ELF-1 (cell line): ENCODE measurements around the gene RPRD1B.

Experiments
- DNase-seq: peaks from one replicate; pipeline ENCODE4 v3.0.0-alpha.2; 2016; ENCODE audit warnings: low read depth, low spot score

The RPRD1B gene

DNA sequence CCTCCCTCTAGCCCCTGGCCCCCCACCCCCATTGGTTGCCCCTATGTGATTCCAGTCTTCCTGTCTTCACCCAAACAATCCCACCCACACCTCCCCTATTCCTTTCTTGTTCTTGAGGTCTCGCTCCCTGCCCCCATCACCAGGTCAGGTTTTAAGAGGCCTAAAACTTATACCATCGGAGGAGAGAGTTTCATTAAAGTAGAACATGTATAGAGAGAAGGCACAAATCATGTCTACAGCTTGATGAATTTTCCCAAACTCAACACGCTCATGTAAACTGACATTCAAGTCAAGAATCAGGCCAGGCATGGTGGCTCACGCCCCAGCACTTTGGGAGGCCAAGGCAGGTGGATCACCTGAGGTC, 87.1 kb downstream of the RPRD1B start:
- no peak for DNase-seq

- DNase-seq, result no peak
Observed at GRCh38 chr20:38121741-38122140, 88.2 kb downstream of the RPRD1B start.

DNA sequence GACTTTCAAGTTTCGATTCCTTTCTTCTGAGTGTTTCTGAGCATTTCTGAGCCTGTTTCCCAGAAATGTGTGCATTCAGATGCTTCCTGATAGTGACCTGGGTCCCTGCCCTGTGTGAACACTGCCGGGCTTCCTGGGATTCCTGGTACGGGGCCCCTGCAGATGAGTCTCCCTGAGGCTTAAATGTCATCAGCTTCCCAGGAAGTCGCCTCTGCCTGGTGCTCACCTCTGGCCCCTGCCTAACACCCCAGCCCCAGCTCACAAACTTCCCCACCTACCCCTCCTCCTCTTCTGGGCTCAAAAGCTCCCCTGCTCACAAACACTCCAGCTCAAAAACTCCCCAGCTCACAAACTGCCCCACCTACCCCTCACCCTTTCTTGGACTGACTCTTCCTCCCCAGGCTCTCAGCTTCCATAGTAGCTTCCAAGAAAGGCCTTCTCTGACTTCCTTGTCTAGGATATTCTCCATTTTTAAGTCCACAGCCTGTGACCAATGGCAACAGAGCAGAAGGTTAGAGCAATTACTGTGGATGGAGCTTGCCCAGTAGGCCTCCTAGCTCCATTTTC, 89.6 kb downstream of the RPRD1B start:
- DNase-seq, result peak; percentile 76

- DNase-seq, result no peak
Observed at GRCh38 chr20:38125157-38126056, 91.9 kb downstream of the RPRD1B start.

DNA sequence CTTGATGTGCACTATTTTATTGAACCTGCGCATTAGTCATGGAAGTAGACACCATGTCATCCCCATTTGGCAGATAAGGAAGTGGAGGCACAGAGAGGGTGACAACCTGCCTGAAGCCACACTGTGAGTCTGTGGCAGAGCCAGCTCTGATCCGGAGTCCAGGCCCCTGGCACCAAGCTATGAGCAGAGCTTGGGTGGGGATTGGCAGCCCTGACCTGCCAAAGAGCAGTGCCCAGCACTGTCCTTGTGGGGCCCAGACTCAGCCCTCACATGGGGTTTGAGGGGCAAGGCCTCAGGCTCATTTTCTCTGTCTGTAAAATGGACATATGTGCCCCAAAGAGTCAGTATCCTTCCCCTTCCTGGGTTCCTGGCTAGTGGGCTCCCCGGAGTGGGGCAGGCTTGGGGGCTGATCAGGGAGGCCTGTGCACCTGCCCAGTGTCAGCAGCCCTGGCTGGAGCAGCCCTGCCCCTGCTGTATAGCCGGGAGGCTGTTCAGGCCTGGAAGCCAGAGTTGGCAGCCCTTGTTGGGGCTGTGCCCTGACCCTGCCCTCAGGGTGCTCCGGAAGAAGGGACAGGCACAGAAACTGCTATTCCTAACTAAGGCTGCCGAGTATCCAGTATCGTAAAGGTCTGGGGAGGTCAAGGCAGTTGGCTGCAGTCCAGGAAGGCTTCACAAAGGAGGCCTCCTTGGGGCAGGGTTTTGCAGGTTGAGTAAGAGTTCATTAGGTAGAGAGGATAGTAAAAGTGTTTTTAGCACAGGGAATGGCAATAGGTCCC, 92.8 kb downstream of the RPRD1B start:
- DNase-seq, result no peak

DNA sequence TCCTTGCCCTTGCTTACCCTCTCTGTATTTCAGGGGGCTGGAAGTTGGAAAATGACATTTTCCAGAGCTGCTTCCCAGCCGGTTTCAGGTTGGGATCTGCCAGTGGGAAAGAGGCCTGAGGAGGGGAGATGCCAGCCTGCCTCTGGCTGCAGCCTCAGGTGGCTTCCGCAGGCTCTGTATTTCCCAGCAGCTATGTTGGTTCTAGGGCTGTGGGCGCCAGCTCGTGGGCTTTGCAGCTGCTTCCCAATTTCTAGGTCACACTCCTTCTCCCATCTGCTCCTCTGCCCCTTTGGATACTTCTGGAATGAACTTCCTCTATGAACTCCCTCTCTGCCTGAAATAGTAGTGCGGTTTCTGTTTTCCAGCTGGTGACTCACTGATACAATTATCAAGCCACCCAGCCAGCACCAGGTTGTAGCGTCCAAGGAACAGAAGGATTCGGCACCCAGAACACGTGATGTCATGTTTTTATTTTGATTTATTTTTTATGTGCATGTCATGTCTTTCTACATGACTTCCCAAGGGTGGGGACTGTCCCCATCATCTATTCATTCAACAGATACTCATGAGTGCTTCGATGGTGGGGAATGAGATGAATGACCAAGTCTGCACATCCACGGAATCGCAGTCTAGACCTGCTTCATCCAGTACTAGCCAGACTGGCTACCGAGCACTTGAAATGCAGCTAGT, 93.5 kb downstream of the RPRD1B start:
- DNase-seq, result no peak

DNA sequence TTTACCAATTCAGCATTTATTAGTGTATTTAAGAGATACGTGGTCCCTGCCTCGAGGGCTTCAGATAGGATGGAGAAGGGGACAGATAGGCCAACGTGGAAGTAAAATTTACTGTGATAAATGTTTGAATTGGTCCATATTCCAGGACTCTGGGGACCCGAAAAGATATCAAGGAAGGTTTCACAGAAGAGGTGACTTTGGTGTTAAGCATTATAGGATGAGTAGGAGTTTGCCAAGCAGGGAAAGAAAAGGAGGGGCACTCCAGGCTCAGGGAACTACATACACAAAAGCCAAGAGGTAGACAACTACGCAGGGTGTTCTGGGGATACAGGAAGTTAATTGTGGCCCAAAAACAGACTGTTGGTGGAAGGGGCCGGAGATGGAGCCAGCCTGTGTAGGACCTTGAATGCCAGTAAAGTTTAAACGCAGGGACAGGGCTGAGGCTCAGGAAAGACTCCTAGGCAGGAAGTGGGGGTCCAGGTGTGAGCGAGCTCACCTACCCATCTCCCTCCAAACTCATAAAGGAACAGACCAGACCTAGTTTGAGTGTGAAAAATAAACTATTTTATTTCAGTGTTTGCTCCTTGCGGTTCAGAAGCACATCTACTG, 94.5 kb downstream of the RPRD1B start:
- no peak for DNase-seq

- no peak for DNase-seq
Observed at GRCh38 chr20:38128691-38129090, 95.1 kb downstream of the RPRD1B start.

- no peak for DNase-seq
Observed at GRCh38 chr20:38129248-38129865, 95.8 kb downstream of the RPRD1B start.

DNA sequence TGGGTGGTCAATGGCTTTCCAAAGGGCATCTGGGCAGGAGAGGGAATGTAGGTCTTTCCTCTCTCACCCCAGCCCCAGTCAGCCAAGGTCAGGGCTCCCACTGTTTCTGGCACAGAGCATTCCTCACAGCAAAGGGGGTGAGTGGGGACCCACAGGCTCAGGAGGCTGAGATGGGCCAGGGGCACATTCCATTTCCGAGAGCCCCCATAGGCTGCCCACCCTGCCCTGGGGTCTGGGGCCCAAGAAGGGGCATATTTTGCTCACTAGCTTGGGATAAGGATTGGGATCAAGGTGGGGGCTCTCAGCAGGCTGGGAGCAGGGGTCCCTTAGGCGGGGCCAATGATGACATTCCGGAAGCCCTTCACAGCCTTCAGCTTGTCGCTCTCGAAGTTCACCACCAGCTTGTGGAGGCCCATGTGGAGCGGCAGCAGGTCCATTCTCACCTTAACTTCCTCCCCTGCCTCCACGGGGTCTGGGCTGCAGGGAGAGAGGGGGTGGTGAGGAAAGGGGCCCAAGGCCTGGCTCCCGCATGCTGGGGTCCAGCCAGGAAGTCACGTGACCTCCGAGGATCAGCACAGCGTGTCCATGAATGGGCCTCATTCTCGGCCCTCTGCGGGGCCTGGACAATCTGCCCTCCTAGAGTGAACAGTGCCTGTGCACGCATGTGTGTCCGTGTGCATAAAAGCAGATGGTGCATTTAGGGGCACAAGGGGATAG, 96.5 kb downstream of the RPRD1B start:
- no peak for DNase-seq

DNA sequence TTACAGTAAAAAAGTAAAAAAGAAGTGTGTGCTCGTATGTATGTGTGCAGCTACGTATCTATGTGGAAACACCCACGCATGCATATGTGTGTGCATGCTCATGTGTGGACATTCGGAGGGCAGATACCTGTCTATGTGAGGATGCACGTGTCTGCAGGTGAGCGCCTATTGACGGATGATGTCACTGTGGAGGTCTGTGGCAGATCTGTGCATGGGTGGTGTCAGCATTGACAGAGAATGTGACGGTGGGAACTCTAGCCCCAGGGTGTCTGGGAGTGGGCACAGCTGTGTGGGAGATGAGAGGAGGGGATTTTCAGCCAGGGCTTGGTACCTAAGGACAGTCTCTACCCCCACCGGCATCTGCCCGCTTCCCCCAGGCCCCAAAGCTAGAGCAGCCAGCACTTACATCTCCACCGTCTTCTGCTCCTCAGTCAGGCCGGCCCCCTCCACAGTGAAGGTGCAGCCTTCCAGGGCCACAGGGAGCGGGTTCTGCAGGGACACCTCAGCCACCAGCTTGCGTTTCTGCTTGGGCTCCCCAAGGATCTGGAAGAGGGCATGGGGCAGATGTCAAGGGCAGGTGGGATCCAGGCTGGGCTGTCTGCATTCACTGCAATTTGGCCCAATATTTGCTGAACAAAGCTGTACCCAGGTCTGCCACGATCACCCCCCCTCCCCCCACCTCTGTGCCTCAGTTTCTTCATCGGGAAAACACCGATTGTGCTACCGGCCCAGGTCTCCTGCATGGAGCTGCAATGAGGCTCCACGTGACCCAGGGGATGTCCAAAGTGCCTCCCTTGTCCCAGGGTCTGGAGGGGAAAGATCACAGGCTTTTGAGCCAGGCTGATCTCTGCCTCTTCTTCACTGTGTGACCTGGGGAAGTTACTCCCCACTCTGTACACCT, 97.4 kb downstream of the RPRD1B start:
- no peak for DNase-seq

- peak; percentile 75 for DNase-seq
Observed at GRCh38 chr20:38131588-38132121, 98.1 kb downstream of the RPRD1B start.

- DNase-seq, result no peak
Observed at GRCh38 chr20:38132156-38132909, 98.8 kb downstream of the RPRD1B start.

GRCh38 chr20:38132910-38133501, 99.5 kb downstream of the RPRD1B start:
- no peak for DNase-seq

DNA sequence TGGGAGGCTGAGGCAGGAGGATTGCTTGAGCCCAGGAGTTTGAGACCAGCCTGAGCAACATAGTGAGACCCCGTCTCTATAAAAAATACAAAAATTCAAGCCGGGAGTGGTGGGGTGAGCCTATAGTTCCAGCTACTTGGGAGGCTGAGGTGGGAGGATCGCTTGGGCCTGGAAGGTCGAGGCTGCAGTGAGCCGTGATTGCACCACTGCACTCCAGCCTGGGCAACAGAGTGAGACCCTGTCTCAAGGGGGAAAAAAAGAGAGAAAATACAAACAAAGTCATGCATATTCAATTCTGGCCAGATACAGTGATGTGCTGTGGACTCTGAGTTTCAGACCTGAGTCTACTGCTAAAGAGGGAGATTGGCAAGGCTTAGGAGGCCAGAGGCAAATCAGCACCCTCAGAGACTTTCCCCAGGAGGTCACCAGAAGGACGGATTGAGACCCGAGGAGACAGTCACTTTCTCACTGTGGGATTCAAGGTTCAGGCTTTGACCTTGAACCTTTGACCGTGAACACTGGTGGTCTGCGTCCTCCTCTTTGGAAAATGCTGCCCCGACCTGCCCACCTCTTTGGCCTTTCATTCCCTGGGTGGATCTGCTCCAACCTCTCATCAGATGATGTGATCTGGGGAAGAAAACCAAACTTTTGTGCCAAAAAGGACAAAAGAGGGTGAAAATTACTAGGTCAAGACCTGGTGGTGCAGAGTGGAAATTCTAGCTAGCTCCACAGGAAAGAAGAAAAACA, 100.3 kb downstream of the RPRD1B start:
- DNase-seq, result no peak

DNA sequence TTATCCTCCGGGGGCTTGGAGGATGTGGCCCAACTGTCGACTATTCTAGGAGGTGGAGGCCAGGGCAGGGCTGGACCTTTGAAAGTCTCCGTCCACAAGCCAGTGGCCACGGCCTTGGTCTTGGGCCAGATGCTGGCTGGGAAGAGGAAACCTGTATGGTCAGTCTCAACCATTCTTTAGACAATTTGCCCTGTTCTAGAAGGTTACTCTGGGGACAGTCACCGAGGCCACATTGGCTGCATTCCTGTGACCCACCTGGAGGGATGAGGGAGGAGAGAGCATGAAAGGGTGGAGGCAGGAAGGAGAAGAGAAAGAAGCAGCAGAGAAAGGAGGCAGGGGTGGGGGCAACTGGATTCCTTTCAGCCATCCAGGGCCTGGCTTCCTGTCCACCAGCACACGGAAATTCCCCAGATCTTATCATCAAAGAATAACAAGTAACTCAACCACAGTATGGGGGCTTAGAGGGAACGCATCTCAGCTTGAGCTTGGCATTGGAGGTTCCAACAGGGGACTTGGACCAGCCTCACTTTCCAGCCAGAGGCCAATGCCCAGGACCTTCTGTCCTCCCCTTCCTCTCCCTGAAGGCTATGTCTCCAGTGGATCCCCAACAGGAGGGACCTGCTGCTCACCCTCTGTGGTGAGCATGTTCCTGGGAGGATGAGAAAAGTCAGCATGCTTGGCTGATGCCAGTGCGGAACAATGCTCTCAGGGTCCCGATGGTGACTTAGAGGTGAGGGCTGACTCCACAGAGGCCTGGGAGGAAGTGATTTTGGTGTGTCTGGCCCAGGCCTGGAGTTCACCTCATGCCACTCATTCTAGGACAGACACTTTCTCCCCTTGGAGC, 101.1 kb downstream of the RPRD1B start:
- peak; percentile 84 for DNase-seq
